Thymus (tissue), 11 donors: ENCODE measurements around the gene SLAIN2. TPM values are rescaled to one million over a fixed set of nuclear protein-coding genes. Genes with fewer than 3 reads are reported as not detected.

ENCODE experiments used
- DNase-seq, 9 donors: peaks; one replicate each; pipeline ENCODE4 v3.0.0-alpha.2; 2013; ENCODE audit warnings: low spot score in 9 of 9, low read depth in 6 of 9, missing footprints in 1 of 9
- H3K27ac ChIP-seq, 2 donors: one replicate each; pipeline ENCODE4 v1.5.1; 2013; ENCODE audit warnings: control low read depth in 1 of 2, low read depth in 1 of 2, low read length in 1 of 2, mild to moderate bottlenecking in 1 of 2, moderate library complexity in 1 of 2
- H3K27me3 ChIP-seq, 2 donors: one replicate each; pipeline ENCODE4 v1.5.1; 2013; ENCODE audit warnings: low read length in 1 of 2; ENCODE audit not compliant: control insufficient read depth in 2 of 2, insufficient read depth in 1 of 2
- H3K36me3 ChIP-seq, 2 donors: one replicate each; pipeline ENCODE4 v1.5.1; 2013; ENCODE audit warnings: low read length in 1 of 2, mild to moderate bottlenecking in 1 of 2, moderate library complexity in 1 of 2; ENCODE audit not compliant: control insufficient read depth in 2 of 2, insufficient read depth in 2 of 2
- H3K4me1 ChIP-seq, 2 donors: one replicate each; pipeline ENCODE4 v1.5.1; 2013; ENCODE audit warnings: low read length in 2 of 2; ENCODE audit not compliant: control insufficient read depth in 2 of 2, insufficient read depth in 2 of 2
- H3K4me3 ChIP-seq, 2 donors: one replicate each; pipeline ENCODE4 v1.5.1; 2013; ENCODE audit warnings: low read length in 2 of 2, control low read depth in 1 of 2, mild to moderate bottlenecking in 1 of 2
- H3K9me3 ChIP-seq, 2 donors: one replicate each; pipeline ENCODE4 v1.5.1; 2013; ENCODE audit warnings: low read length in 1 of 2, mild to moderate bottlenecking in 1 of 2; ENCODE audit not compliant: control insufficient read depth in 2 of 2, insufficient read depth in 1 of 2
- WGBS: extraction: QIAGEN DNeasy Blood & Tissue Kit; methylation state at CpG from one replicate; pipeline ENCODE4 v1.1.7; 2013; 5-methylcytosine and 5-hydroxymethylcytosine counted together
- polyA plus RNA-seq: library from polyadenylated mRNA; stranded (reverse); fragments of 200-250 nt; gene quantifications from one replicate; pipeline ENCODE4 v1.2.3, GENCODE V29; 2013
- total RNA-seq: library from RNA; stranded (reverse); fragments of 120-200 nt; gene quantifications from one replicate; pipeline ENCODE4 v1.2.4, GENCODE V29; 2013
- donor health status: healthy.

The SLAIN2 gene
- total and polyA plus RNA-seq, 2 donors: 21.2 to 22.1 TPM

GRCh38 chr4:48340276-48340964 lies 909 bp upstream of the SLAIN2 start:
- no peaks in the 10 kb centered on the region for H3K36me3 ChIP-seq
- H3K4me1 ChIP-seq: peaks cover 13 to 26% of the 10 kb centered on the region in 2 donors
- H3K9me3 ChIP-seq: no peaks in the 10 kb centered on the region
- no peaks in the 10 kb centered on the region for H3K27me3 ChIP-seq
- H3K27ac ChIP-seq: peak overlapping the region; percentile 96 to 97
- DNase-seq: peak in 8 of 9 donors; percentile 31 to 75 (median 44)
- 15% methylated on average over 14 of the region's 14 CpGs for whole genome bisulfite sequencing
- peak overlapping the region; percentile 75 to 85 for H3K4me3 ChIP-seq

- peak in 5 of 9 donors; percentile 19 to 45 (median 42) for DNase-seq
- Histone ChIP-seq H3K9me3 (no peaks in the 10 kb centered on the region), H3K36me3 (no peaks in the 10 kb centered on the region), H3K4me1 (peaks cover 12 to 24% of the 10 kb centered on the region in 2 donors), H3K27me3 (no peaks in the 10 kb centered on the region), H3K27ac (peak overlapping the region; percentile 96), H3K4me3 (peak overlapping the region; percentile 75 to 85)
- under 1% methylated on average over 66 of the region's 66 CpGs for WGBS
Observed at GRCh38 chr4:48341776-48342605, 662 bp downstream of the SLAIN2 start.

- Histone ChIP-seq H3K4me1 (peaks cover 10 to 21% of the 10 kb centered on the region in 2 donors), H3K27me3 (no peaks in the 10 kb centered on the region), H3K9me3 (no peaks in the 10 kb centered on the region), H3K36me3 (no peaks in the 10 kb centered on the region), H3K4me3 (peak overlapping the region; percentile 75 to 85), H3K27ac (peak overlapping the region in 1 of 2 donors; percentile 96)
- 1% methylated on average over 5 of the region's 5 CpGs for WGBS
- DNase-seq: peak in 2 of 9 donors; percentile 35 to 57
Observed at GRCh38 chr4:48342606-48342880, 1.2 kb downstream of the SLAIN2 start.

GRCh38 chr4:48343035-48343434 lies 1.7 kb downstream of the SLAIN2 start:
- H3K4me1 ChIP-seq: peaks cover 8 to 18% of the 10 kb centered on the region in 2 donors
- WGBS: 39% methylated on average over 3 of the region's 3 CpGs
- DNase-seq: no peak
- H3K4me3 ChIP-seq: peak overlapping the region; percentile 75 to 85
- H3K36me3 ChIP-seq: no peaks in the 10 kb centered on the region
- H3K27ac ChIP-seq: no peak overlapping the region
- no peaks in the 10 kb centered on the region for H3K9me3 ChIP-seq
- no peaks in the 10 kb centered on the region for H3K27me3 ChIP-seq

- DNase-seq: no peak
- 93% methylated on average over 1 of the region's 1 CpG for WGBS
- H3K27me3 ChIP-seq: no peaks in the 10 kb centered on the region
- H3K27ac ChIP-seq: no peak overlapping the region
- no peaks in the 10 kb centered on the region for H3K36me3 ChIP-seq
- H3K4me3 ChIP-seq: no peak overlapping the region
- H3K4me1 ChIP-seq: peaks cover 3 to 14% of the 10 kb centered on the region in 2 donors
- no peaks in the 10 kb centered on the region for H3K9me3 ChIP-seq
Observed at GRCh38 chr4:48343551-48343950, 2.2 kb downstream of the SLAIN2 start.

- no peak overlapping the region for H3K4me3 ChIP-seq
- H3K27ac ChIP-seq: no peak overlapping the region
- DNase-seq: no peak
- H3K27me3 ChIP-seq: no peaks in the 10 kb centered on the region
- H3K36me3 ChIP-seq: no peaks in the 10 kb centered on the region
- no peaks in the 10 kb centered on the region for H3K9me3 ChIP-seq
- H3K4me1 ChIP-seq: peaks cover 0 to 5% of the 10 kb centered on the region in 2 donors
- WGBS: 97% methylated on average over 3 of the region's 3 CpGs
Observed at GRCh38 chr4:48345542-48345941, 4.2 kb downstream of the SLAIN2 start.

GRCh38 chr4:48346594-48346993 lies 5.3 kb downstream of the SLAIN2 start:
- Histone ChIP-seq H3K9me3 (no peaks in the 10 kb centered on the region), H3K4me3 (no peak overlapping the region), H3K4me1 (peaks cover 0 to 5% of the 10 kb centered on the region in 2 donors), H3K27me3 (no peaks in the 10 kb centered on the region), H3K36me3 (no peaks in the 10 kb centered on the region), H3K27ac (no peak overlapping the region)
- no peak for DNase-seq

- H3K4me3 ChIP-seq: no peak overlapping the region
- DNase-seq: no peak
- peaks cover 0 to 5% of the 10 kb centered on the region in 2 donors for H3K4me1 ChIP-seq
- WGBS: 98% methylated on average over 7 of the region's 7 CpGs
- H3K27me3 ChIP-seq: no peaks in the 10 kb centered on the region
- no peaks in the 10 kb centered on the region for H3K9me3 ChIP-seq
- H3K27ac ChIP-seq: no peak overlapping the region
- H3K36me3 ChIP-seq: no peaks in the 10 kb centered on the region
Observed at GRCh38 chr4:48347282-48347921, 6.1 kb downstream of the SLAIN2 start.

GRCh38 chr4:48350871-48351270 lies 9.5 kb downstream of the SLAIN2 start:
- WGBS: 97% methylated on average over 1 of the region's 1 CpG
- H3K27ac ChIP-seq: no peak overlapping the region
- no peaks in the 10 kb centered on the region for H3K27me3 ChIP-seq
- peaks cover 0 to 2% of the 10 kb centered on the region in 2 donors for H3K36me3 ChIP-seq
- no peaks in the 10 kb centered on the region for H3K4me1 ChIP-seq
- H3K9me3 ChIP-seq: peaks cover 0 to 3% of the 10 kb centered on the region in 2 donors
- DNase-seq: no peak
- H3K4me3 ChIP-seq: no peak overlapping the region
